ENCODE data around the gene THRAP3. TPM values are rescaled to one million over a fixed set of nuclear protein-coding genes. Genes with fewer than 3 reads are reported as not detected.

Gene THRAP3
- total and polyA plus RNA-seq, 2 of the 8 experiments (the other 6 are each of a cell fraction or from before 2014, with no cell fraction given) = 40.2 to 183 TPM

GRCh38 chr1:36222481-36223380 is 1.5 kb upstream of the THRAP3 start (continued):
- TF ChIP-seq CTCF (IDR thresholded peaks at IDR 0.05; ENCODE audit: control extremely low read depth in 1 of 3, insufficient read depth in 1 of 3, low read depth in 1 of 3, low read length in 3 of 3) = no peak
- no peak for TF ChIP-seq CEBPB (IDR thresholded peaks at IDR 0.05; ENCODE audit: low read depth, low read length)
- no peak for TF ChIP-seq SP1 (IDR thresholded peaks at IDR 0.05; ENCODE audit: low read depth, low read length)
- TF ChIP-seq SIN3A (conservative IDR thresholded peaks at IDR 0.05 in 1 of 2, IDR thresholded peaks at IDR 0.05 in 1 of 2; ENCODE audit: low read depth in 1 of 2, low read length in 2 of 2) = no peak
- no peak for TF ChIP-seq GTF2F1 (IDR thresholded peaks at IDR 0.05; ENCODE audit: borderline replicate concordance, low read depth, low read length)
- TF ChIP-seq BCL11A (IDR thresholded peaks at IDR 0.05; ENCODE audit: low read depth in 2 of 2, low read length in 2 of 2) = no peak

Measured in H1 (cell line).